ENCODE results near the gene MRPS23. TPM values are rescaled to one million over a fixed set of nuclear protein-coding genes. Genes with fewer than 3 reads are reported as not detected.
A peak's percentile ranks its signal among the peaks of the same experiment; 100 is the strongest.

The MRPS23 gene
- polyA plus RNA-seq, 1 donor, result 40.3 TPM

DNA sequence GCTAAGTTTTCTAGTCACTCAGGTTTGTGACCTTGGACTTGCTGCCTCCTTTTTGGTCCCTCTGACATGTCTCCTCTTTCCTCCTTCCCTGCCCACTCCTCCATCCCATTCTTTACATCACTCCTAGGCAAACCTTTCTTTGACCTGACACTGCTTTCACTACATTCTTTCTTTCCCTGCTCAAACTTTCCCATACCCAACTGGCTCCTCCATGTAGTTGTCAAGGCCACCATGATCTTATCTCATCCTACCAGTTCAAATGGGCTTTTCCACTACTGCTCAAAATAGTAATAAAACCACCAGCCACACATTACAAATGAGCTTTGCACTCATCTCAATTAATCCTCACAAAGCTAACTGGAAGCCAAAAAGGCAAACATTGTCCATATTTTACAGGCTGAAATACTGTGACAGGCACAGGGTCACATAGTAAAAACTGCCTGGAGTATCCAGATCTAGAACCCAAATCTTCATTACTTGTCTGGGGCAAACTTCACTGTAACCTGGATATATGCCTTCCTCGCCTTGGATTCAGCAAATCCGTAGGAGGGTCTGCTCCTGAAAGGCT is 14.4 kb downstream of the MRPS23 start:
- Histone ChIP-seq H3K27ac (ENCODE audit: low read length) (no peak overlapping the region), H3K4me3 (ENCODE audit: low read length) (no peak overlapping the region)

GRCh38 chr17:57834146-57834741 is 15.6 kb downstream of the MRPS23 start:
- H3K27ac ChIP-seq (ENCODE audit: low read length), result no peak overlapping the region
- peaks cover 15% of the 10 kb centered on the region for H3K36me3 ChIP-seq (ENCODE audit: control insufficient read depth, insufficient read depth, low read length)
- no peak overlapping the region for H3K4me3 ChIP-seq (ENCODE audit: low read length)
- no peaks in the 10 kb centered on the region for H3K27me3 ChIP-seq (ENCODE audit: control insufficient read depth, insufficient read depth, low read length)
- no CpG with 5 or more reads among the region's 13 CpGs for WGBS (ENCODE audit: insufficient coverage, low lambda C conversion rate)
- H3K9me3 ChIP-seq (ENCODE audit: control insufficient read depth, low read depth, low read length), result no peaks in the 10 kb centered on the region
- no peak for DNase-seq
- no peaks in the 10 kb centered on the region for H3K4me1 ChIP-seq (ENCODE audit: control insufficient read depth, insufficient read depth, low read length)

More for the DNA sequence above, 14.4 kb downstream of the MRPS23 start:
- Histone ChIP-seq H3K36me3 (ENCODE audit: control insufficient read depth, insufficient read depth, low read length) (peaks cover 23% of the 10 kb centered on the region), H3K9me3 (ENCODE audit: control insufficient read depth, low read depth, low read length) (no peaks in the 10 kb centered on the region), H3K27me3 (ENCODE audit: control insufficient read depth, insufficient read depth, low read length) (no peaks in the 10 kb centered on the region), H3K4me1 (ENCODE audit: control insufficient read depth, insufficient read depth, low read length) (no peaks in the 10 kb centered on the region)
- no CpG with 5 or more reads among the region's 2 CpGs for WGBS (ENCODE audit: insufficient coverage, low lambda C conversion rate)
- no peak for DNase-seq

GRCh38 chr17:57833179-57833939 is 16.5 kb downstream of the MRPS23 start:
- peak overlapping the region; percentile 35 for H3K4me3 ChIP-seq (ENCODE audit: low read length)
- H3K4me1 ChIP-seq (ENCODE audit: control insufficient read depth, insufficient read depth, low read length), result no peaks in the 10 kb centered on the region
- H3K27ac ChIP-seq (ENCODE audit: low read length), result no peak overlapping the region
- H3K36me3 ChIP-seq (ENCODE audit: control insufficient read depth, insufficient read depth, low read length), result peaks cover 6% of the 10 kb centered on the region
- DNase-seq, result peak; percentile 65 to 79
- no CpG with 5 or more reads among the region's 13 CpGs for WGBS (ENCODE audit: insufficient coverage, low lambda C conversion rate)
- no peaks in the 10 kb centered on the region for H3K9me3 ChIP-seq (ENCODE audit: control insufficient read depth, low read depth, low read length)
- no peaks in the 10 kb centered on the region for H3K27me3 ChIP-seq (ENCODE audit: control insufficient read depth, insufficient read depth, low read length)

- no CpG with 5 or more reads among the region's 12 CpGs for WGBS (ENCODE audit: insufficient coverage, low lambda C conversion rate)
- Histone ChIP-seq H3K36me3 (ENCODE audit: control insufficient read depth, insufficient read depth, low read length) (peaks cover 5% of the 10 kb centered on the region), H3K9me3 (ENCODE audit: control insufficient read depth, low read depth, low read length) (no peaks in the 10 kb centered on the region)
Observed at GRCh38 chr17:57832314-57833178, 17.3 kb downstream of the MRPS23 start.

GRCh38 chr17:57830880-57831279 is 19.0 kb downstream of the MRPS23 start:
- H3K4me1 ChIP-seq (ENCODE audit: control insufficient read depth, insufficient read depth, low read length), result no peaks in the 10 kb centered on the region
- no peak overlapping the region for H3K4me3 ChIP-seq (ENCODE audit: low read length)
- no peaks in the 10 kb centered on the region for H3K36me3 ChIP-seq (ENCODE audit: control insufficient read depth, insufficient read depth, low read length)
- H3K27me3 ChIP-seq (ENCODE audit: control insufficient read depth, insufficient read depth, low read length), result no peaks in the 10 kb centered on the region
- no CpG with 5 or more reads among the region's 7 CpGs for WGBS (ENCODE audit: insufficient coverage, low lambda C conversion rate)
- H3K9me3 ChIP-seq (ENCODE audit: control insufficient read depth, low read depth, low read length), result no peaks in the 10 kb centered on the region
- no peak overlapping the region for H3K27ac ChIP-seq (ENCODE audit: low read length)
- DNase-seq, result no peak

More at GRCh38 chr17:57832314-57833178, 17.3 kb downstream of the MRPS23 start:
- no peak overlapping the region for H3K27ac ChIP-seq (ENCODE audit: low read length)
- DNase-seq, result no peak
- peak overlapping the region; percentile 35 for H3K4me3 ChIP-seq (ENCODE audit: low read length)
- H3K27me3 ChIP-seq (ENCODE audit: control insufficient read depth, insufficient read depth, low read length), result no peaks in the 10 kb centered on the region
- no peaks in the 10 kb centered on the region for H3K4me1 ChIP-seq (ENCODE audit: control insufficient read depth, insufficient read depth, low read length)

- no CpG with 5 or more reads among the region's 15 CpGs for WGBS (ENCODE audit: insufficient coverage, low lambda C conversion rate)
Observed at GRCh38 chr17:57823469-57824401, 26.1 kb downstream of the MRPS23 start.

DNA sequence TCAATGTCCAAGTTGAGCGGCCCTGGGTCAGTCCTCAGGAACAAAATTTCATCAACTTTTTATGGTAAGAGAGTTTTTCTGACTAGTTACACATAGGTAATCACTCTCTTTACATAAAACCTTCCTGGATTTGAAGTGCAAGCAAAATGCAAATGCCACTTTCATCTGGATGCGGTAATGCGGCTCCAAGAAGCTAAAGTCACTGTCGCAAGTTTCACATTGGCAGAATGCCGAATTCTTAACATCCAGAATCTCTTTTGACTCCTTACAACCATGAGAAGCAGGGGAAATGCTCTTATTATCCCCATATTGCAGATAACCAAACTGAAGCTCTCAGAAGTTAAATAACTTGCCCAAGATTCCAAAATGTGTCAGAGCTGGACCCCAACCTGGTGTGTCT is 30.0 kb downstream of the MRPS23 start:
- peaks cover 14% of the 10 kb centered on the region for H3K27me3 ChIP-seq (ENCODE audit: control insufficient read depth, insufficient read depth, low read length)
- H3K27ac ChIP-seq (ENCODE audit: low read length), result no peak overlapping the region
- no CpG with 5 or more reads among the region's 5 CpGs for WGBS (ENCODE audit: insufficient coverage, low lambda C conversion rate)
- no peak overlapping the region for H3K4me3 ChIP-seq (ENCODE audit: low read length)
- H3K4me1 ChIP-seq (ENCODE audit: control insufficient read depth, insufficient read depth, low read length), result no peaks in the 10 kb centered on the region
- H3K36me3 ChIP-seq (ENCODE audit: control insufficient read depth, insufficient read depth, low read length), result no peaks in the 10 kb centered on the region
- H3K9me3 ChIP-seq (ENCODE audit: control insufficient read depth, low read depth, low read length), result no peaks in the 10 kb centered on the region
- DNase-seq, result no peak

More at GRCh38 chr17:57823469-57824401, 26.1 kb downstream of the MRPS23 start:
- Histone ChIP-seq H3K36me3 (ENCODE audit: control insufficient read depth, insufficient read depth, low read length) (no peaks in the 10 kb centered on the region), H3K27me3 (ENCODE audit: control insufficient read depth, insufficient read depth, low read length) (peaks cover 5% of the 10 kb centered on the region), H3K4me3 (ENCODE audit: low read length) (no peak overlapping the region), H3K4me1 (ENCODE audit: control insufficient read depth, insufficient read depth, low read length) (no peaks in the 10 kb centered on the region), H3K27ac (ENCODE audit: low read length) (no peak overlapping the region), H3K9me3 (ENCODE audit: control insufficient read depth, low read depth, low read length) (no peaks in the 10 kb centered on the region)
- DNase-seq, result no peak

- no peak overlapping the region for H3K4me3 ChIP-seq (ENCODE audit: low read length)
- no peak overlapping the region for H3K27ac ChIP-seq (ENCODE audit: low read length)
- no peaks in the 10 kb centered on the region for H3K36me3 ChIP-seq (ENCODE audit: control insufficient read depth, insufficient read depth, low read length)
- no peaks in the 10 kb centered on the region for H3K4me1 ChIP-seq (ENCODE audit: control insufficient read depth, insufficient read depth, low read length)
- WGBS (ENCODE audit: insufficient coverage, low lambda C conversion rate), result no CpG with 5 or more reads among the region's 2 CpGs
- H3K9me3 ChIP-seq (ENCODE audit: control insufficient read depth, low read depth, low read length), result no peaks in the 10 kb centered on the region
- H3K27me3 ChIP-seq (ENCODE audit: control insufficient read depth, insufficient read depth, low read length), result peaks cover 14% of the 10 kb centered on the region
- DNase-seq, result no peak
Observed at GRCh38 chr17:57819285-57819684, 30.6 kb downstream of the MRPS23 start.

DNA sequence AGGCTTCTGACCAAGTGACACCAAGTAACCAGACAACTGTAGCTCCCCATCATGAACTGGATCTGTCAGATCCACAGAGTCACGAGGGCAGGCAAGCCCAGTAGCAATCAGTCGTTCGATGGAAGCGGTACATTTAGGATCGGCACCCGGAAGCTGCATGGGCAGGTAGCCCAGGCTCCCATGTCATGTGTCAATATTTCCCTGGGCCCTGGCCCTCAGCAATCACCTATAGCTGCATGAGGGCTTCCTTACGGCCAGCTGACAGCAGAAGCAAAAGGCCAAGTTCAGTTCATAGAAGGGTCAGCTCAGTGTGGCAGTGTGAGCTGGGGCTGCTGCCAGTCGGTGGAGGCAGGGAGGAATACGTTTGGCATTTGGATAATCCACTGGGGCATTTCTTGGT is 31.8 kb downstream of the MRPS23 start:
- WGBS (ENCODE audit: insufficient coverage, low lambda C conversion rate), result no CpG with 5 or more reads among the region's 9 CpGs
- H3K4me3 ChIP-seq (ENCODE audit: low read length), result no peak overlapping the region
- no peaks in the 10 kb centered on the region for H3K4me1 ChIP-seq (ENCODE audit: control insufficient read depth, insufficient read depth, low read length)
- no peak for DNase-seq
- H3K27me3 ChIP-seq (ENCODE audit: control insufficient read depth, insufficient read depth, low read length), result peaks cover 14% of the 10 kb centered on the region
- H3K36me3 ChIP-seq (ENCODE audit: control insufficient read depth, insufficient read depth, low read length), result no peaks in the 10 kb centered on the region
- no peak overlapping the region for H3K27ac ChIP-seq (ENCODE audit: low read length)
- H3K9me3 ChIP-seq (ENCODE audit: control insufficient read depth, low read depth, low read length), result no peaks in the 10 kb centered on the region

All from large intestine (tissue), 3 donors.